ENCODE measurements around the gene CELF3. TPM values are rescaled to one million over a fixed set of nuclear protein-coding genes. Genes with fewer than 3 reads are reported as not detected.

Gene CELF3
- total and polyA plus RNA-seq, 2 of the 4 experiments (the other 2 are of a cell fraction) = not detected

- Histone ChIP-seq H3K56ac (ENCODE audit: extremely low read depth, insufficient read depth, low read length) (peak overlapping the region; percentile 94), H3K4me2 (ENCODE audit: low read depth, low read length) (peak overlapping the region; percentile 87), H2BK15ac (ENCODE audit: low read depth, low read length) (peak overlapping the region; percentile 74; the same call in 2 of the 3 replicates), H3K14ac (replicated peaks; ENCODE audit: low read depth, low read length) (peak overlapping the region; percentile 96), H4K8ac (ENCODE audit: low read depth in 2 of 2, low read length in 2 of 2) (peak overlapping the region; percentile 27 to 87), H3K18ac (ENCODE audit: low read depth, low read length) (peak overlapping the region; percentile 62; the same call in 1 of the 2 replicates), H4K5ac (ENCODE audit: low read depth, low read length) (peak overlapping the region; percentile 78), H4K20me1 (ENCODE audit: insufficient read depth, low read length) (no peaks in the 10 kb centered on the region), H2AK5ac (ENCODE audit: low read depth, low read length) (peak overlapping the region; percentile 71; the same call in 1 of the 2 replicates), H3K36me3 (ENCODE audit: control insufficient read depth, insufficient read depth, low read length) (peaks cover 2% of the 10 kb centered on the region), H3K79me1 (ENCODE audit: low read depth in 1 of 2, low read length in 2 of 2) (peaks cover 0 to 7% of the 10 kb centered on the region in 2 experiments; a peak in 2 of 4 replicates), H3K23ac (ENCODE audit: low read depth, low read length) (peak overlapping the region; percentile 91), H3K4me3 (ENCODE audit: insufficient read depth, low read depth, low read length) (no peak overlapping the region), H2BK120ac (ENCODE audit: low read depth, low read length) (peak overlapping the region; percentile 97), H2AK9ac (replicated peaks; ENCODE audit: low read depth, low read length, poor library complexity) (no peak overlapping the region), H2BK20ac (ENCODE audit: low read depth, low read length) (peak overlapping the region; percentile 96), H3K9me3 (ENCODE audit: control insufficient read depth, insufficient read depth, low read length) (no peaks in the 10 kb centered on the region), H2BK5ac (ENCODE audit: low read depth, low read length, poor library complexity, severe bottlenecking) (peak overlapping the region; percentile 100), H3K4ac (ENCODE audit: low read depth, low read length) (peak overlapping the region; percentile 96; the same call in 1 of the 2 replicates), H2AFZ (replicated peaks; ENCODE audit: low read length, poor library complexity) (no peak overlapping the region), H3K27me3 (ENCODE audit: control insufficient read depth, insufficient read depth, low read length) (no peaks in the 10 kb centered on the region), H3K27ac (ENCODE audit: insufficient read depth, low read length) (peak overlapping the region; percentile 74), H3K4me1 (ENCODE audit: control insufficient read depth, insufficient read depth, low read length) (peaks cover 6% of the 10 kb centered on the region; the same call in 1 of the 2 replicates), H3K9me1 (ENCODE audit: insufficient read depth, low read length) (peaks cover 4% of the 10 kb centered on the region), H4K91ac (ENCODE audit: insufficient read depth, low read depth, low read length) (peak overlapping the region; percentile 62), H3K9ac (ENCODE audit: low read depth, low read length) (peak overlapping the region; percentile 4; the same call in 1 of the 2 replicates)
- BruUV-seq (replicated peaks) = no TSS peak
- ChIA-PET CTCF (interaction anchor here (1.2 kb wide), 1 partner anchor 15 kb away, joined by 3 read pairs; no protein-coding TSS in a partner anchor), POLR2A (ENCODE audit: unreplicated experiment) (no interaction called here)
- TF ChIP-seq MXI1 (IDR thresholded peaks at IDR 0.05; ENCODE audit: borderline replicate concordance, low read depth, low read length) (no peak), CEBPB (IDR thresholded peaks at IDR 0.05; ENCODE audit: low read depth, low read length) (no peak), CHD1 (IDR thresholded peaks at IDR 0.05; ENCODE audit: low read depth, low read length) (no peak), RAD21 (IDR thresholded peaks at IDR 0.05; ENCODE audit: low read length) (no peak), BHLHE40 (IDR thresholded peaks at IDR 0.05; ENCODE audit: low read depth, low read length) (no peak), ELK1 (IDR thresholded peaks at IDR 0.05; ENCODE audit: borderline replicate concordance, low read depth, low read length) (no peak), RCOR1 (IDR thresholded peaks at IDR 0.05; ENCODE audit: insufficient replicate concordance, low read length) (no peak)
- no CpG with 5 or more reads among the region's 3 CpGs for WGBS, 2 experiments (ENCODE audit: extremely low coverage in 2 of 2, insufficient read length in 1 of 2)
- intact Hi-C loops (cut with micrococcal nuclease) (no loop called here), in situ Hi-C loops (cut with MboI; ENCODE audit: low sequenced_read_pairs) (no loop called here), dilution Hi-C loops (cut with HindIII; ENCODE audit: low sequenced_read_pairs, unreplicated experiment) (no loop called here)
- DNase-seq = peak; percentile 89
- ATAC-seq (ENCODE audit: low read depth) = peak; percentile 98
Measured at GRCh38 chr1:151680826-151681225, 35.8 kb downstream of the CELF3 start.
